WTC11 (cell line): ENCODE data around the gene UMAD1. TPM values are rescaled to one million over a fixed set of nuclear protein-coding genes. Genes with fewer than 3 reads are reported as not detected.

Experiments used
- ATAC-seq: fragments of 200-7000 bp; cut with Tn5 transposase; 2 replicates; pipeline ENCODE4 v1.10.0; 2021; ENCODE audit warnings: mild to moderate bottlenecking, moderate library complexity
- CTCF ChIA-PET: fragments of 300-600 bp; sonication (Branson Sonifier 250); formaldehyde crosslinking; loops from one replicate; lab custom pipeline; 2021; ENCODE audit warnings: antibody characterized with exemption; lab: Charles Lee
- POLR2A ChIA-PET: fragments of 350-600 bp; sonication (Branson Sonifier 250); formaldehyde crosslinking; loops from one replicate; lab custom pipeline; 2021; ENCODE audit warnings: antibody characterized with exemption; lab: Charles Lee
- DNase-seq: peaks from one replicate; pipeline ENCODE4 v3.0.0; 2021; ENCODE audit warnings: low spot score
- H3K27ac Mint-ChIP-seq: 2 replicates; pipeline ENCODE4 v1.8.0; 2021; ENCODE audit warnings: mixed read lengths
- H3K27me3 Mint-ChIP-seq: 2 replicates; pipeline ENCODE4 v1.8.0; 2021; ENCODE audit warnings: low read depth, mild to moderate bottlenecking, moderate library complexity, mixed read lengths
- H3K36me3 Mint-ChIP-seq: 2 replicates; pipeline ENCODE4 v1.8.0; 2021; ENCODE audit warnings: mixed read lengths
- H3K4me1 Mint-ChIP-seq: 2 replicates; pipeline ENCODE4 v1.8.0; 2022; ENCODE audit warnings: mixed read lengths
- H3K4me3 Mint-ChIP-seq: 2 replicates; pipeline ENCODE4 v1.8.0; 2021; ENCODE audit warnings: mild to moderate bottlenecking, moderate library complexity, mixed read lengths
- H3K9me3 Mint-ChIP-seq: 2 replicates; pipeline ENCODE4 v1.8.0; 2021; ENCODE audit warnings: mixed read lengths
- ATF3 ChIP-seq: sonication (generic); formaldehyde crosslinking; conservative IDR thresholded peaks from 2 replicates; pipeline ENCODE4 v1.8.1; 2022; ENCODE audit warnings: mild to moderate bottlenecking, missing genetic modification reagents
- EMX1 ChIP-seq: fragments of 250-450 bp; sonication (Bioruptor Pico); IDR thresholded peaks from 2 replicates; pipeline ENCODE4 v1.8.0; 2021; ENCODE audit warnings: mild to moderate bottlenecking
- ETV6 ChIP-seq: sonication (generic); formaldehyde crosslinking; IDR thresholded peaks from 2 replicates; pipeline ENCODE4 v1.8.1; 2022; ENCODE audit warnings: mild to moderate bottlenecking, missing genetic modification reagents
- FOXJ3 ChIP-seq: sonication (generic); formaldehyde crosslinking; IDR thresholded peaks from 2 replicates; pipeline ENCODE4 v1.9.0; 2021; ENCODE audit warnings: missing genetic modification reagents, mild to moderate bottlenecking, borderline replicate concordance
- HMGXB4 ChIP-seq: sonication (generic); formaldehyde crosslinking; IDR thresholded peaks from 2 replicates; pipeline ENCODE4 v1.8.1; 2023; ENCODE audit warnings: mild to moderate bottlenecking, moderate library complexity, missing genetic modification reagents
- JAZF1 ChIP-seq: fragments of 250-450 bp; sonication (Bioruptor Pico); IDR thresholded peaks from 2 replicates; pipeline ENCODE4 v1.9.0; 2021; ENCODE audit warnings: moderate library complexity, mild to moderate bottlenecking, inconsistent platforms
- MLX ChIP-seq: sonication (generic); formaldehyde crosslinking; IDR thresholded peaks from 2 replicates; pipeline ENCODE4 v1.8.1; 2023; ENCODE audit warnings: mild to moderate bottlenecking, missing genetic modification reagents, moderate library complexity
- NFATC4 ChIP-seq: fragments of 250-450 bp; sonication (Bioruptor Pico); IDR thresholded peaks from 2 replicates; pipeline ENCODE4 v1.9.0; 2021; ENCODE audit warnings: mild to moderate bottlenecking
- NFE2L1 ChIP-seq: sonication (generic); formaldehyde crosslinking; IDR thresholded peaks from 2 replicates; pipeline ENCODE4 v1.8.1; 2023; ENCODE audit warnings: missing genetic modification reagents
- NR2C2 ChIP-seq: sonication (generic); formaldehyde crosslinking; IDR thresholded peaks from 2 replicates; pipeline ENCODE4 v1.8.0; 2022; ENCODE audit warnings: mild to moderate bottlenecking, missing genetic modification reagents
- RORB ChIP-seq: fragments of 250-450 bp; sonication (Bioruptor Pico); IDR thresholded peaks from 2 replicates; pipeline ENCODE4 v1.9.0; 2021; ENCODE audit warnings: mild to moderate bottlenecking
- TCF7 ChIP-seq: sonication (generic); formaldehyde crosslinking; IDR thresholded peaks from 2 replicates; pipeline ENCODE4 v1.8.0; 2022; ENCODE audit warnings: mild to moderate bottlenecking, low read depth, missing genetic modification reagents, moderate library complexity
- ZNF219 ChIP-seq: sonication (generic); formaldehyde crosslinking; IDR thresholded peaks from 2 replicates; pipeline ENCODE4 v1.8.0; 2023; ENCODE audit warnings: missing genetic modification reagents, mild to moderate bottlenecking, borderline replicate concordance
- ZNF263 ChIP-seq: sonication (generic); formaldehyde crosslinking; IDR thresholded peaks from 2 replicates; pipeline ENCODE4 v1.8.1; 2022; ENCODE audit warnings: low read depth, mild to moderate bottlenecking, moderate library complexity, missing genetic modification reagents
- ZNF281 ChIP-seq: sonication (generic); formaldehyde crosslinking; IDR thresholded peaks from 2 replicates; pipeline ENCODE4 v1.8.0; 2023; ENCODE audit warnings: mild to moderate bottlenecking, missing genetic modification reagents
- ZNF396 ChIP-seq: fragments of 250-450 bp; sonication (Bioruptor Pico); IDR thresholded peaks from 2 replicates; pipeline ENCODE4 v1.8.0; 2021; ENCODE audit warnings: mild to moderate bottlenecking, moderate library complexity, borderline replicate concordance
- ZNF416 ChIP-seq: fragments of 250-450 bp; sonication (Bioruptor Pico); IDR thresholded peaks from 2 replicates; pipeline ENCODE4 v1.9.0; 2021; ENCODE audit warnings: mild to moderate bottlenecking, inconsistent platforms
- ZNF423 ChIP-seq: fragments of 250-450 bp; sonication (Bioruptor Pico); IDR thresholded peaks from 2 replicates; pipeline ENCODE4 v2.1.2; 2022; ENCODE audit warnings: mild to moderate bottlenecking, moderate library complexity
- ZNF671 ChIP-seq: fragments of 250-450 bp; sonication (Bioruptor Pico); IDR thresholded peaks from 2 replicates; pipeline ENCODE4 v1.8.0; 2021; ENCODE audit warnings: mild to moderate bottlenecking
- ZSCAN18 ChIP-seq: fragments of 250-450 bp; sonication (Bioruptor Pico); IDR thresholded peaks from 2 replicates; pipeline ENCODE4 v2.1.2; 2022; ENCODE audit warnings: mild to moderate bottlenecking, moderate library complexity
- total RNA-seq: library from RNA; stranded (reverse); gene quantifications from 3 replicates; pipeline ENCODE4 v1.2.3, GENCODE V29; 2021
- TF ChIP-seq, protein P1 (sequence below): sonication (generic); formaldehyde crosslinking; IDR thresholded peaks from 2 replicates; pipeline ENCODE4 v1.8.0; 2022; ENCODE audit warnings: mild to moderate bottlenecking, missing genetic modification reagents
- TF ChIP-seq, protein P2 (sequence below): sonication (generic); formaldehyde crosslinking; IDR thresholded peaks from 2 replicates; pipeline ENCODE4 v1.8.1; 2023; ENCODE audit warnings: mild to moderate bottlenecking, missing genetic modification reagents
- TF ChIP-seq, protein P3 (sequence below): sonication (generic); formaldehyde crosslinking; IDR thresholded peaks from 2 replicates; pipeline ENCODE4 v1.8.1; 2022; ENCODE audit warnings: low read depth, mild to moderate bottlenecking, moderate library complexity, missing genetic modification reagents, borderline replicate concordance

UMAD1 gene
- total RNA-seq, 1 experiment from 2014 or later, result 13.0 TPM

GRCh38 chr7:7642081-7642480, 1.5 kb downstream of the UMAD1 start:
- Mint-ChIP-seq H3K4me1 (peaks cover 32% of the 10 kb centered on the region), H3K27me3 (no peaks in the 10 kb centered on the region), H3K9me3 (peaks cover 14% of the 10 kb centered on the region), H3K36me3 (peaks cover 12% of the 10 kb centered on the region; the same call in 1 of the 2 replicates), H3K4me3 (peak overlapping the region; percentile 98), H3K27ac (peak overlapping the region; percentile 99; the same call in 1 of the 2 replicates)
- POLR2A ChIA-PET, result interaction anchor here (0.6 kb wide), 1 partner anchor 432 kb away, joined by 6 read pairs; no protein-coding TSS in a partner anchor
- ATAC-seq (no peak), DNase-seq (no peak)
- CTCF ChIA-PET, result interaction anchor here (0.5 to 1.0 kb wide), 2 partner anchors 10 to 238 kb away, joined by 3 read pairs; no protein-coding TSS in a partner anchor
- TF ChIP-seq ATF3 (CRISPR knock-in tag) (no peak), ZNF423 (no peak), HMGXB4 (no peak), EMX1 (CRISPR knock-in tag) (no peak), JAZF1 (CRISPR knock-in tag) (no peak), ZNF671 (CRISPR knock-in tag) (no peak), ZNF219 (CRISPR knock-in tag) (no peak)

DNA sequence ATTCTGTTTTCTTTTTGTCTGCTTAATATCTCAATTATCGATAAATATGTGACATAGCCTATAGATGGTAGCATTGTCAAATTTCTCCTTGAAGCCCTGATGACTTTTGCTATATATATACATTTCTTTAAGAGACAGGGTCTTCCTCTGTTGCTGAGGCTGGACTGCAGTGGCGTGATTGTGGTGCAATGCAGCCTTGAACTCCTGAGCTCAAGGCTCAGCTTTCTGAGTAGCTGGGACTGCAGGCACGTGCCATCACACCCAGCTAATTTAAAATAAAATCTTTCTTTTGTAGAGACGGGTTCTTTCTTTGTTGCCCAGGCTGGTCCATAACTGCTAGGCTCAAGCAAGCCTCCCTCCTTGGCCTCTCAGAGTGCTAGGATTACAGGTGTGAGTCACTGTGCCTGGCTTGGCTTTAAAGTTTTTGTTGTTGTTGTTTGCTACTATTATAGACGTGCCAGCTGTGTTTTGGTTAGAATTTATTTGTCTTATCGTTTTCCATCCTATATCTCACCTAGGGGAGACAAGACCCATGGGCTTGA, 7.0 kb downstream of the UMAD1 start:
- Mint-ChIP-seq H3K4me3 (no peak overlapping the region), H3K27me3 (no peaks in the 10 kb centered on the region), H3K36me3 (peaks cover 12% of the 10 kb centered on the region; the same call in 1 of the 2 replicates), H3K27ac (no peak overlapping the region), H3K4me1 (peaks cover 23% of the 10 kb centered on the region), H3K9me3 (peaks cover 14% of the 10 kb centered on the region)
- ChIA-PET CTCF (no interaction called here), POLR2A (no interaction called here)
- TF ChIP-seq NFE2L1 (CRISPR knock-in tag) (no peak), ZSCAN18 (CRISPR knock-in tag) (no peak), ZNF219 (CRISPR knock-in tag) (no peak), RORB (CRISPR knock-in tag) (no peak), MLX (no peak), ZNF263 (no peak), ZNF281 (CRISPR knock-in tag) (no peak), ZNF396 (CRISPR knock-in tag) (no peak), TCF7 (no peak), ATF3 (CRISPR knock-in tag) (no peak), NFATC4 (CRISPR knock-in tag) (no peak), ZNF416 (CRISPR knock-in tag) (no peak), NR2C2 (CRISPR knock-in tag) (no peak), ETV6 (CRISPR knock-in tag) (no peak), FOXJ3 (CRISPR knock-in tag) (no peak)
- TF ChIP-seq, protein P1, sequence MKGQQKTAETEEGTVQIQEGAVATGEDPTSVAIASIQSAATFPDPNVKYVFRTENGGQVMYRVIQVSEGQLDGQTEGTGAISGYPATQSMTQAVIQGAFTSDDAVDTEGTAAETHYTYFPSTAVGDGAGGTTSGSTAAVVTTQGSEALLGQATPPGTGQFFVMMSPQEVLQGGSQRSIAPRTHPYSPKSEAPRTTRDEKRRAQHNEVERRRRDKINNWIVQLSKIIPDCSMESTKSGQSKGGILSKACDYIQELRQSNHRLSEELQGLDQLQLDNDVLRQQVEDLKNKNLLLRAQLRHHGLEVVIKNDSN (CRISPR knock-in tag), result no peak
- TF ChIP-seq, protein P2, sequence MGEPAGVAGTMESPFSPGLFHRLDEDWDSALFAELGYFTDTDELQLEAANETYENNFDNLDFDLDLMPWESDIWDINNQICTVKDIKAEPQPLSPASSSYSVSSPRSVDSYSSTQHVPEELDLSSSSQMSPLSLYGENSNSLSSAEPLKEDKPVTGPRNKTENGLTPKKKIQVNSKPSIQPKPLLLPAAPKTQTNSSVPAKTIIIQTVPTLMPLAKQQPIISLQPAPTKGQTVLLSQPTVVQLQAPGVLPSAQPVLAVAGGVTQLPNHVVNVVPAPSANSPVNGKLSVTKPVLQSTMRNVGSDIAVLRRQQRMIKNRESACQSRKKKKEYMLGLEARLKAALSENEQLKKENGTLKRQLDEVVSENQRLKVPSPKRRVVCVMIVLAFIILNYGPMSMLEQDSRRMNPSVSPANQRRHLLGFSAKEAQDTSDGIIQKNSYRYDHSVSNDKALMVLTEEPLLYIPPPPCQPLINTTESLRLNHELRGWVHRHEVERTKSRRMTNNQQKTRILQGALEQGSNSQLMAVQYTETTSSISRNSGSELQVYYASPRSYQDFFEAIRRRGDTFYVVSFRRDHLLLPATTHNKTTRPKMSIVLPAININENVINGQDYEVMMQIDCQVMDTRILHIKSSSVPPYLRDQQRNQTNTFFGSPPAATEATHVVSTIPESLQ, result no peak
- TF ChIP-seq, protein P3, sequence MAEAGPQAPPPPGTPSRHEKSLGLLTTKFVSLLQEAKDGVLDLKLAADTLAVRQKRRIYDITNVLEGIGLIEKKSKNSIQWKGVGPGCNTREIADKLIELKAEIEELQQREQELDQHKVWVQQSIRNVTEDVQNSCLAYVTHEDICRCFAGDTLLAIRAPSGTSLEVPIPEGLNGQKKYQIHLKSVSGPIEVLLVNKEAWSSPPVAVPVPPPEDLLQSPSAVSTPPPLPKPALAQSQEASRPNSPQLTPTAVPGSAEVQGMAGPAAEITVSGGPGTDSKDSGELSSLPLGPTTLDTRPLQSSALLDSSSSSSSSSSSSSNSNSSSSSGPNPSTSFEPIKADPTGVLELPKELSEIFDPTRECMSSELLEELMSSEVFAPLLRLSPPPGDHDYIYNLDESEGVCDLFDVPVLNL (CRISPR knock-in tag), result no peak
- ATAC-seq, result no peak
- no peak for DNase-seq
